ENCODE data around the gene CEACAM20.
"Not testable (repeated sequence)": the region's sequence is repeated elsewhere in the genome, so short reads cannot be mapped to it uniquely, and the experiment has no call there.

CEACAM20 gene

GRCh38 chr19:44529536-44529935 lies at the start of gene CEACAM20:
Gene CEACAM20, minus strand, starts transcription at chr19:44529675. Its CDS starts 166 bp downstream, at chr19:44529509.
- FAIRE-seq = no peak

- FAIRE-seq = no peak
Measured at GRCh38 chr19:44577566-44577874, 48.0 kb upstream of the CEACAM20 start.

GRCh38 chr19:44576843-44577565 lies 47.5 kb upstream of the CEACAM20 start:
- FAIRE-seq = no peak

- FAIRE-seq = no peak
Measured at GRCh38 chr19:44575116-44575700, 45.7 kb upstream of the CEACAM20 start.

- no peak for FAIRE-seq
Measured at GRCh38 chr19:44574186-44574950, 44.9 kb upstream of the CEACAM20 start.

- FAIRE-seq = no peak
Measured at GRCh38 chr19:44573627-44574026, 44.2 kb upstream of the CEACAM20 start.

- FAIRE-seq = no peak
Measured at GRCh38 chr19:44573183-44573582, 43.7 kb upstream of the CEACAM20 start.

- no peak for FAIRE-seq
Measured at GRCh38 chr19:44572581-44572900, 43.1 kb upstream of the CEACAM20 start.

- FAIRE-seq = no peak
Measured at GRCh38 chr19:44571830-44572580, 42.5 kb upstream of the CEACAM20 start.

GRCh38 chr19:44570984-44571684 lies 41.7 kb upstream of the CEACAM20 start:
- no peak for FAIRE-seq

GRCh38 chr19:44570603-44570983 lies 41.1 kb upstream of the CEACAM20 start:
- no peak for FAIRE-seq

GRCh38 chr19:44567745-44568144 lies 38.3 kb upstream of the CEACAM20 start:
- no peak for FAIRE-seq

- FAIRE-seq = no peak
Measured at GRCh38 chr19:44566984-44567383, 37.5 kb upstream of the CEACAM20 start.

GRCh38 chr19:44563086-44563655 lies 33.7 kb upstream of the CEACAM20 start:
- not testable (repeated sequence) for FAIRE-seq

GRCh38 chr19:44557933-44558332 lies 28.5 kb upstream of the CEACAM20 start:
- no peak for FAIRE-seq

- no peak for FAIRE-seq
Measured at GRCh38 chr19:44554641-44555246, 25.3 kb upstream of the CEACAM20 start.

GRCh38 chr19:44553478-44554171 lies 24.1 kb upstream of the CEACAM20 start:
- no peak for FAIRE-seq

GRCh38 chr19:44552324-44552723 lies 22.8 kb upstream of the CEACAM20 start:
- FAIRE-seq = no peak

- no peak for FAIRE-seq
Measured at GRCh38 chr19:44551850-44552249, 22.4 kb upstream of the CEACAM20 start.

GRCh38 chr19:44550976-44551375 lies 21.5 kb upstream of the CEACAM20 start:
- not testable (repeated sequence) for FAIRE-seq

GRCh38 chr19:44549507-44549906 lies 20.0 kb upstream of the CEACAM20 start:
- no peak for FAIRE-seq
